Activated CD4-positive, alpha-beta memory T cell treated with anti-CD3 and anti-CD28 coated beads, Interleukin-2, amount 10 ng/mL, durations not matched to agents 7 days and 5 days (primary cell): ENCODE results near the gene BNC2. TPM values are rescaled to one million over a fixed set of nuclear protein-coding genes. Genes with fewer than 3 reads are reported as not detected.

Experiments used
- CTCF ChIA-PET: fragments of 350-600 bp; sonication (Branson Sonifier 250); formaldehyde crosslinking; loops from one replicate; lab custom pipeline; 2021; ENCODE audit warnings: antibody characterized with exemption, inconsistent platforms; lab: Charles Lee
- POLR2A ChIA-PET: fragments of 350-600 bp; sonication (Branson Sonifier 250); formaldehyde crosslinking; loops from one replicate; lab custom pipeline; 2021; ENCODE audit warnings: antibody characterized with exemption; lab: Charles Lee
- DNase-seq: peaks from one replicate; pipeline ENCODE4 v3.0.0-alpha.2; 2020
- H3K27ac Mint-ChIP-seq: one replicate; pipeline ENCODE4 v1.8.0; 2021; ENCODE audit warnings: mild to moderate bottlenecking, mixed read lengths
- H3K27me3 Mint-ChIP-seq: one replicate; pipeline ENCODE4 v1.8.0; 2021; ENCODE audit warnings: mixed read lengths
- H3K36me3 Mint-ChIP-seq: one replicate; pipeline ENCODE4 v1.8.0; 2021; ENCODE audit warnings: low read depth, mixed read lengths
- H3K4me1 Mint-ChIP-seq: one replicate; pipeline ENCODE4 v1.8.0; 2021; ENCODE audit warnings: mixed read lengths
- H3K4me3 Mint-ChIP-seq: one replicate; pipeline ENCODE4 v1.8.0; 2021; ENCODE audit warnings: mild to moderate bottlenecking, mixed read lengths
- H3K9me3 Mint-ChIP-seq: one replicate; pipeline ENCODE4 v1.8.0; 2021; ENCODE audit warnings: mixed read lengths
- total RNA-seq, 2 experiments: library from RNA; stranded (reverse); gene quantifications; one replicate each; pipeline ENCODE4 v1.2.3, GENCODE V29; 2021

Gene BNC2
- total RNA-seq, 2 experiments from 2014 or later: not detected

- POLR2A ChIA-PET: no interaction called here
- Mint-ChIP-seq H3K4me1 (no peaks in the 10 kb centered on the region), H3K36me3 (no peaks in the 10 kb centered on the region), H3K9me3 (peaks cover 16% of the 10 kb centered on the region), H3K4me3 (no peak overlapping the region), H3K27ac (no peak overlapping the region), H3K27me3 (no peaks in the 10 kb centered on the region)
- CTCF ChIA-PET: no interaction called here
- no peak for DNase-seq
These were observed 82.7 kb downstream of the BNC2 start for GRCh38 chr9:16787724-16788123.

- DNase-seq: no peak
- Mint-ChIP-seq H3K36me3 (no peaks in the 10 kb centered on the region), H3K4me3 (no peak overlapping the region), H3K27ac (no peak overlapping the region), H3K27me3 (no peaks in the 10 kb centered on the region), H3K4me1 (no peaks in the 10 kb centered on the region), H3K9me3 (peaks cover 10% of the 10 kb centered on the region)
- ChIA-PET POLR2A (no interaction called here), CTCF (no interaction called here)
These were observed 86.5 kb downstream of the BNC2 start for GRCh38 chr9:16784002-16784401.

- ChIA-PET POLR2A (no interaction called here), CTCF (no interaction called here)
- Mint-ChIP-seq H3K27ac (no peak overlapping the region), H3K9me3 (peaks cover 5% of the 10 kb centered on the region), H3K4me3 (no peak overlapping the region), H3K4me1 (no peaks in the 10 kb centered on the region), H3K36me3 (no peaks in the 10 kb centered on the region), H3K27me3 (no peaks in the 10 kb centered on the region)
- no peak for DNase-seq
These were observed 88.0 kb downstream of the BNC2 start for GRCh38 chr9:16782490-16782889.

GRCh38 chr9:16775330-16775729 lies 95.1 kb downstream of the BNC2 start:
- CTCF ChIA-PET: no interaction called here
- Mint-ChIP-seq H3K36me3 (no peaks in the 10 kb centered on the region), H3K27me3 (no peaks in the 10 kb centered on the region), H3K27ac (no peak overlapping the region), H3K4me3 (no peak overlapping the region), H3K9me3 (peaks cover 5% of the 10 kb centered on the region), H3K4me1 (no peaks in the 10 kb centered on the region)
- POLR2A ChIA-PET: no interaction called here
- DNase-seq: no peak

- Mint-ChIP-seq H3K4me1 (no peaks in the 10 kb centered on the region), H3K36me3 (no peaks in the 10 kb centered on the region), H3K4me3 (no peak overlapping the region), H3K9me3 (peaks cover 7% of the 10 kb centered on the region), H3K27ac (no peak overlapping the region), H3K27me3 (no peaks in the 10 kb centered on the region)
- DNase-seq: no peak
- CTCF ChIA-PET: no interaction called here
- POLR2A ChIA-PET: no interaction called here
These were observed 96.9 kb downstream of the BNC2 start for GRCh38 chr9:16773617-16774016.

GRCh38 chr9:16773116-16773515 lies 97.4 kb downstream of the BNC2 start:
- ChIA-PET CTCF (no interaction called here), POLR2A (no interaction called here)
- no peak overlapping the region for H3K4me3 Mint-ChIP-seq
- H3K27me3 Mint-ChIP-seq: no peaks in the 10 kb centered on the region
- H3K4me1 Mint-ChIP-seq: no peaks in the 10 kb centered on the region
- no peak for DNase-seq
- no peak overlapping the region for H3K27ac Mint-ChIP-seq
- peaks cover 11% of the 10 kb centered on the region for H3K9me3 Mint-ChIP-seq
- H3K36me3 Mint-ChIP-seq: no peaks in the 10 kb centered on the region

- no peaks in the 10 kb centered on the region for H3K4me1 Mint-ChIP-seq
These were observed 99.1 kb downstream of the BNC2 start for GRCh38 chr9:16771356-16771755.

GRCh38 chr9:16769291-16769690 lies 101.2 kb downstream of the BNC2 start:
- POLR2A ChIA-PET: no interaction called here
- DNase-seq: no peak
- Mint-ChIP-seq H3K4me1 (no peaks in the 10 kb centered on the region), H3K9me3 (peaks cover 8% of the 10 kb centered on the region), H3K27ac (no peak overlapping the region), H3K27me3 (no peaks in the 10 kb centered on the region), H3K4me3 (no peak overlapping the region), H3K36me3 (no peaks in the 10 kb centered on the region)
- CTCF ChIA-PET: no interaction called here

More at GRCh38 chr9:16771356-16771755, 99.1 kb downstream of the BNC2 start:
- CTCF ChIA-PET: no interaction called here
- H3K9me3 Mint-ChIP-seq: peaks cover 8% of the 10 kb centered on the region
- no peak overlapping the region for H3K4me3 Mint-ChIP-seq
- DNase-seq: no peak
- H3K27me3 Mint-ChIP-seq: no peaks in the 10 kb centered on the region
- H3K27ac Mint-ChIP-seq: no peak overlapping the region
- no peaks in the 10 kb centered on the region for H3K36me3 Mint-ChIP-seq
- POLR2A ChIA-PET: no interaction called here

- CTCF ChIA-PET: no interaction called here
These were observed 101.7 kb downstream of the BNC2 start for GRCh38 chr9:16768816-16769215.

GRCh38 chr9:16767366-16767765 lies 103.1 kb downstream of the BNC2 start:
- no peak overlapping the region for H3K4me3 Mint-ChIP-seq
- H3K9me3 Mint-ChIP-seq: peaks cover 7% of the 10 kb centered on the region
- H3K27me3 Mint-ChIP-seq: no peaks in the 10 kb centered on the region
- DNase-seq: no peak
- ChIA-PET CTCF (no interaction called here), POLR2A (interaction anchor here (0.7 kb wide), 1 partner anchor 1035 kb away, joined by 3 read pairs; no protein-coding TSS in a partner anchor)
- no peak overlapping the region for H3K27ac Mint-ChIP-seq
- no peaks in the 10 kb centered on the region for H3K36me3 Mint-ChIP-seq
- H3K4me1 Mint-ChIP-seq: no peaks in the 10 kb centered on the region

More at GRCh38 chr9:16768816-16769215, 101.7 kb downstream of the BNC2 start:
- POLR2A ChIA-PET: no interaction called here
- DNase-seq: no peak
- Mint-ChIP-seq H3K9me3 (peaks cover 7% of the 10 kb centered on the region), H3K27ac (no peak overlapping the region), H3K4me1 (no peaks in the 10 kb centered on the region), H3K27me3 (no peaks in the 10 kb centered on the region), H3K36me3 (no peaks in the 10 kb centered on the region), H3K4me3 (no peak overlapping the region)

- H3K4me3 Mint-ChIP-seq: no peak overlapping the region
- ChIA-PET POLR2A (no interaction called here), CTCF (interaction anchor here (0.6 kb wide), 1 partner anchor 521 kb away, joined by 4 read pairs; no protein-coding TSS in a partner anchor)
- H3K27ac Mint-ChIP-seq: no peak overlapping the region
- DNase-seq: no peak
- H3K36me3 Mint-ChIP-seq: no peaks in the 10 kb centered on the region
- H3K27me3 Mint-ChIP-seq: no peaks in the 10 kb centered on the region
- H3K4me1 Mint-ChIP-seq: no peaks in the 10 kb centered on the region
- peaks cover 7% of the 10 kb centered on the region for H3K9me3 Mint-ChIP-seq
These were observed 106.5 kb downstream of the BNC2 start for GRCh38 chr9:16763946-16764345.

GRCh38 chr9:16755467-16756160 lies 114.9 kb downstream of the BNC2 start:
- Mint-ChIP-seq H3K36me3 (no peaks in the 10 kb centered on the region), H3K9me3 (peaks cover 6% of the 10 kb centered on the region), H3K27ac (no peak overlapping the region), H3K27me3 (no peaks in the 10 kb centered on the region), H3K4me1 (no peaks in the 10 kb centered on the region), H3K4me3 (no peak overlapping the region)
- ChIA-PET CTCF (no interaction called here), POLR2A (no interaction called here)
- DNase-seq: no peak

GRCh38 chr9:16754662-16755061 lies 115.8 kb downstream of the BNC2 start:
- Mint-ChIP-seq H3K36me3 (no peaks in the 10 kb centered on the region), H3K4me1 (no peaks in the 10 kb centered on the region), H3K27ac (no peak overlapping the region), H3K27me3 (no peaks in the 10 kb centered on the region), H3K9me3 (peaks cover 6% of the 10 kb centered on the region), H3K4me3 (no peak overlapping the region)
- POLR2A ChIA-PET: no interaction called here
- CTCF ChIA-PET: no interaction called here
- DNase-seq: no peak

GRCh38 chr9:16753256-16753655 lies 117.2 kb downstream of the BNC2 start:
- H3K4me3 Mint-ChIP-seq: no peak overlapping the region
- H3K27ac Mint-ChIP-seq: no peak overlapping the region
- no peaks in the 10 kb centered on the region for H3K27me3 Mint-ChIP-seq
- no peaks in the 10 kb centered on the region for H3K4me1 Mint-ChIP-seq
- ChIA-PET POLR2A (no interaction called here), CTCF (no interaction called here)
- no peaks in the 10 kb centered on the region for H3K36me3 Mint-ChIP-seq
- DNase-seq: no peak
- H3K9me3 Mint-ChIP-seq: peaks cover 6% of the 10 kb centered on the region
